Measurements from ENCODE around the gene EFHC1.

The EFHC1 gene

DNA sequence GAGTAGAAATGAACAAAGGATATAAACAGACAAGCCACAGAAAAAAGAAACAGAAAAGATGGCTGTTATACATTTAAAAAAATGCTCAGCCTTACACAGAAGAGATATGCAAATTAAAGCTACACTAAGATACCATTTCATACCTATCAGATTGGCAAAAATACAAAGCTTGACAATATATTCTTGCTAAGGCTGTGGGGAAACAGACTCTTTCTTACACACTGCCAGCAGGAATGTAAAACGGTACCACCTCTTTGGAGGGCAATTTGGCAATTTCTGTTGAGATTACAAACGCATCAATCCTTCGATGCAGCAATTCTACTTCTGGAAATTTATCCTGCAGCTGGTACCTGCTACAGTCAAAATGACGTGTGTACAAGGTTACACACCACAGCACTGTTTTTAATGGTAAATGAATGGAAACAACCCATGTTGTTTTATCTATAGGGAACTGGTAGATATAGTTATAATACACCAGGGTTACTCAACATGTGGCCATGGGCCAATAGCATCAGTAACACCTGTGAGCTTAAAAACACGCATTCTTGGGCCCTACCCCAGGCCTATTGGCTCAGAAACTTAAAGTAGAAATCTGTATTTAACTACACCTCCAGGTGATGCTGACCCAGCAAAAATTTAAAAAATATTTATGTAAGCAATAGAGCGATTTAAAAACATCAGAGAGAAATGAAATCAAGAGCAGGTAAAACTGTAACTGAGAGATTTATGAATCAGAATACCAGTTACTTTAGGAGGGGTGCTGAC, 103.4 kb downstream of the EFHC1 start:
- no peak for FAIRE-seq

DNA sequence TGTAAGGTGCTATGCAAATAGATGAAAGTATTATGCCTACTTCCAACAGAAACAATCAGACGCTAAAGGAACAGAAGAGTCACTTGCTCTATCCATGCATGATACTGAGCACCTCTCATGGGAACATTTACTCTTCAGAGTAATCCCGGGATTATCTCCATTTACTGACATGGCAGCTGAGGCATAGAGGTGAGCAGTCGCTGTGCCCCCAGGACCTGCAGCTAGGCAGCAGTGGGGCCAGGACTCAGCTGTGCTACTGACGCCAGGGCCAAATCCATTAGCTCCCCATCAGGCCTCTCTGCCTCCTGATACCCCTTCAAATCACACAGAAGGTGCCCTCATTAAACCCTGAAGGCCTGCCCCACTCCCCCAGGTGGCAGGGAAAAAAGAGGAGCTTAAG, 104.8 kb downstream of the EFHC1 start:
- no peak for FAIRE-seq

DNA sequence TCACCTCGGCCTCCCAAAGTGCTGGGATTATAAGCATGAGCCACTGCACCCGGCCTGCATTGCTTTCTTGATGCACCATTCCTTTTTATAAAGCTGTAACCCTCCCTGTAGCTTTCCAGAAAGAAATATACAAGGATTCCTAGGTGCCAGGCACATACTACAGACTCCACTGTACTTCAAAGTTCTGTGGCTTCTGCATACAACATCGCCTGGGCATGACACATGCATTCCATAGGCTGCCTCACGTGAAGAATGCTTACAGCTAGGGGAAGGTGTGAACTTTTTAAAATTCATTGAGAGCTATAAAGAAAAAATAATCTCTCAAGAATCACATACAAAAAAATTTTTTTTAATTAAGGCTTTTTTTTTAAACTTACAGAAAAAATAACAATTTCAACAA, 106.5 kb downstream of the EFHC1 start:
- no peak for FAIRE-seq

DNA sequence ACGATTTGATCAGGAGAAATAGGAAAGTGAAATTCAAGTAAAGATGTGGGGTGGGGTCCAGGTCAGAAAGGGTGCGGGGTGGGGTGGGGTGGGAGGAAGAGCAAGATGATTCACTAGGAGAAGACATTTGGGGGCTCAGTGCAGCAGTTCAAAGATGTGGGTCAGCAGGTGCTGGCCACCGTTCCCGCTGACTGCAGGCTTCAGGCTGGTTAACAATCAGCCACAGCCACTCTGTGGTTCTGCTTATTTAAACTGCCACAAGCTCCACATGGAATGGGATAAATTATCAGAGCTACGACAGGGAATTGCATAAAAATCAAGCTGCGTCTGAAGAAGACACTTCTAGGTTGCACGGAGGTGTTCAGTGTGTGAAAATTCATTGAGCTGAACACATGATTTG, 107.3 kb downstream of the EFHC1 start:
- FAIRE-seq: no peak

DNA sequence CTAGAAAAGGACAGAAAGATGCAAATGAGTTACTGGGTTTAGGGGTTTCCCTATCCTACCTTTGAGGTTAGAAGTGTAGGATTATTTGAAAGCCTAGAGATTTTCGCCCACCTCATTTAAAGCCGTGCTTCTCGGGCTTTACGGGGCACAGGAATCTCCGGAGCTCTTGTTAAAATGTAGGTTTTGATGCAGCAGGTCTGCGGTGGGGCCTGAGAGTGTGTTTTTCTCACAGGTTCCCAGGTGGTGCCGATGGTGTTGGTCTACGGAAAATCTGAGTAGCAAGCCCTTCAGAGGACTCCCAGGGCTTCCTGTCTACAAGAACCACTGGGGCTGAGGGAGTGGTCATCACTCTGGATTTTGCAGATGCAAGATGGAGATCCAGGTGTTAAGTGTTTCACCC, 109.2 kb downstream of the EFHC1 start:
- FAIRE-seq: no peak

DNA sequence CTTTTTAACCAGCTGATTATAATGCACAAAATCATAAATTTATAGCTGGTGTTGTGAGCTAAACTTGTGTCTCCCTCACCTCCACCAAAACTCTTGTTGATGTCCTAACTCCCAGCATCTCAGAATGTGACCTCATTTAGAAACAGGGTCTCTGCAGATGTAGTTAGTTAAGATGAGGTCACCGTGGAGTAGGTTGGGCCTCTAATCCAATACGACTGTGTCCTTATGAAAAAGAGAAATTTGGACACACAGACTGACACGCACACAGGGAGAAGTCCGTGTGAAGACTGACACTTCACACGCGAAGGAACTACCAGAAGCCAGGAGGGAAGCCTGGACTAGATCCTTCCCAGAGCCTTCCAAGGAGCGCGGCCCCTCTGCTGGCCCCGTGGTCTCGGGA, 110.2 kb downstream of the EFHC1 start:
- FAIRE-seq: no peak

DNA sequence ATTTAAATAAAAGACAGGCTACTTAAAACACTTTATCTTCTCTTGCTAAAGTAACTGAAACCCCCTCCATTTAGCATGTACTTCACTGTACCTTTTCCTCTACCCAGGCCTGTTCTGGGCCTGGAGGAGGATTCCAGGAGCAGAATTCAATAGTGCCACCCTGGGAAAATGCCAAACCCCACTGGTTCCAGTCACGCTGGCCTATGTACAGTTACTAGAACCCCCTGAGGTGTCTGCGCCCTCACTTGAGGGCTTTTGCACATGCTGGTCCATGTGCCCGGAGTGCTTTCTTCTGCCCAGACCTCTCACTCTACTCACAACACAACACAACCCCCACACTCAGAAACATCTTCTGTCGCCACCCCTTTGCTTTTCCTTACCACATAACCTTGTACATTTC, 111.3 kb downstream of the EFHC1 start:
- no peak for FAIRE-seq

DNA sequence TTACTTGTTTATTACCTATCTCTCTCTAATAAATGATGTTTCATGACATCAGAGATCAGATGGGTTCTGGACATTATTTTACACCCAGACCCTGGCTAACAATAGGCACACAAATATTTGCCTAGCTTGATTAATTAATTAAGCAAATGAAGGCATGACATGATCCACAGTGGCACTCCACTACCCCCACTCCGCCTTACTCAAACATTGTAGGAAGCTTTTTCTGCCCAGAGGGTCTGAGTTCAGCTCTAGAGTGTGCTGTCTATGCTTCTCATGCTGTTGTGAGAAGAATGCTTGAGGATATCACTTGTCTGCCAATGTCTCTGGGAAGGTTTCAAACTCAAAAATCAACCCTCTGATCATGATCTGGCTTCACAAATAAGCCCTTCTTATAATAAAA, 111.7 kb downstream of the EFHC1 start:
- FAIRE-seq: no peak

DNA sequence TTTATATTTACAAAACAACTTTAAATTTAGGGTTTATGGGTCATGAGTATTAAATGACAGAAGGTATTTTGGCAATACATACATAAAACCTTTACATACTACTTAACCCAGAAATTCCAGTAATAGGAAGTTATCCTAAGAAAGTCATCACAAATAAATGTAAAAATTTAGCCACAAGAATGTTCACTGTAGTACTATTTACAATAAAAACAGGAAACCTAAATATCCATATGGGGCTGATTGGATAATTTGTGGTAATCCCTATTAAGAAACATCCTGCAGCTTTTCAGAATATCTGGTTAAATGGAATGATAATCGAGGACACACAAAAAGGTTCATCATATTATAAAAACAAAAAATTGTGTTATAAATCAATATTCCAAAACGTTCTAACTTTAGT, 112.3 kb downstream of the EFHC1 start:
- peak; percentile 32 for FAIRE-seq

DNA sequence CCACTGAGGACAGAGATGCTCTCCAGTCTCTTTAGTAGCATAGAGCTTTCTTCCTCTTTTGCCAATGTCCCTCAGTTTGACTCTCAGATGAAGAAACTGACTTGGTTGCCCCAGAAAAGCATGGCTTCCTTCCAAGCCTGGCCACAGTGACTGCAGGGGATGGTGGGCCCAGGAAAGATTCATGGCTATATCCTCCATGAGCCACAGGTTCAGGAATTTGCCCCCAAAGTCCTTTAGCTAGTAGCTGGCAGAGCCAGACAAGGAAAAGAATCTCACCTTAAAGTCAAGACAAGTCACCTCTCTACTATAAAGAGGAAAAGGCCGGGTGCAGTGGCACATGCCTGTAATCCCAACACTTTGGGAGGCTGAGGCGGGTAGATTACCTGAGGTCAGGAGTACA, 113.3 kb downstream of the EFHC1 start:
- FAIRE-seq: no peak

DNA sequence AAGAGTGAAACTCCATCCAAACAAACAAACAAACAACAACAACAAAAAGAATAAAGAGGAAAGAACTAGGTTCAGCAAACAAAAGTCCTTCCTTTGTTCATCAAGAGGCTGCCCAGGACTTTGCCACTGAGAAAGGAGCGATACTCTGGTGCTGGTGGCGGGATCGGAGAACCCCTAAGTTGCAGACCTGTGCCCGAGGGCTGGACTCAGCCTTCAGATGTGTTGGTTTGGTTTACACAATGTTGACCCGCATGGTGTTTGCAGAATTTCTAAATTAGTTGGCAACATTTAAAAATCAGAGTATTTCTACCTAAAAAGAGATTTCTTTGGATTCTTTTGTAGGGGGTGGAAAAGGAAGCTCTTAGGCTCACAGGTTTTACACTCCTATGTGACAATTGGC, 114.2 kb downstream of the EFHC1 start:
- no peak for FAIRE-seq

DNA sequence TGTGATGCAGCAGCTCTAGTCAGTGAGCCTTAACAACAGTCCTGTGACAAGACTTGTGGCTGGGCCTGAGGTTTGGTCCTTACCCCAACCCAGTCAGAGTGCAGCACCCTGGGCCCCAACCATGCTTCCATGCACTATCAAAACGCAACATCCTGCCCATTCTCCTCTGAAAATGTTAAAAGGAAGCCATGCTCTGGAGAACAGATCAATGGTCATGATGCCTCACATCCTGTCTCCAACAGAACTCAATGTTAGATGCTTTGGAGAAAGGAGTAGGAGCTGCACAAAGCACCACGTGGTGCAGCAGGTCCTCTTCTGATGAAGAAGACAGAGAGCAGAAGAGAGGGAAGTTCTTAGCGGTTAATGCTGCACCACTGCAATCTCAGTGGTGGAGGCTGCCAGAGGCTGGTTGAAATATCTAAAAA, 114.8 kb downstream of the EFHC1 start:
- no peak for FAIRE-seq

DNA sequence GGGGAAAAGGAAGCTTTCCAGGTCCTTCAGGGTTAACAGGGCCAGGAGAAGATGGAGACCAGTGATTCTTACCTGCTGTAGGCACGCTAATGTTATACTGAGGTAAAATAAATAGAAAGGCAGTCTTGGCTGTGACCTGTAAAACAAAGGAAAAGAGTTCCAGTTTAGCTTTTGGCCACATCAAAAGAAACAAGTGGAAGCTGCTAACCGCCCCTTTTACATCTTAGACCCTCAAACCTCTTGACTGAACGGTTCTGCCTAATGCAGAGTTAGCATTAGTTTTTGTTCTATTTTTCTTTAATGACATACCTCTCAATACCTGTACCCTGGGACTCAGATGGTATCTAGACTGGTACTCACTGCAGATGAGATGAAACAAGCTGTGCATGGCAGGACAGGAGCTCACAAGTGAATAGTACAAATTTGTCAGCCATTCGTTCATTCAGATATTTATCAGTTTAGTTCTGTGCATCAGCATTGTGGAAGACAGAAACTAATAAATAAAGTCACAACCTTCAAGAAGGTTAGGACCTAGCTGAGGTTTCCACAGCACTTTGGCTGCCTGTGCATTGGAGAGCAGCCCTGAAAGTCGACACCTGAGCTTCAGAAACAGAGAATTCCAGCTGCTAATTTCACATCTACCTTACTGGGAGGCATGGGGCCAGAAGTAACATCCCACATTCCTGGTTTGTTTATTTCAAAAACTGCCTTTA, 115.7 kb downstream of the EFHC1 start:
- FAIRE-seq: no peak

DNA sequence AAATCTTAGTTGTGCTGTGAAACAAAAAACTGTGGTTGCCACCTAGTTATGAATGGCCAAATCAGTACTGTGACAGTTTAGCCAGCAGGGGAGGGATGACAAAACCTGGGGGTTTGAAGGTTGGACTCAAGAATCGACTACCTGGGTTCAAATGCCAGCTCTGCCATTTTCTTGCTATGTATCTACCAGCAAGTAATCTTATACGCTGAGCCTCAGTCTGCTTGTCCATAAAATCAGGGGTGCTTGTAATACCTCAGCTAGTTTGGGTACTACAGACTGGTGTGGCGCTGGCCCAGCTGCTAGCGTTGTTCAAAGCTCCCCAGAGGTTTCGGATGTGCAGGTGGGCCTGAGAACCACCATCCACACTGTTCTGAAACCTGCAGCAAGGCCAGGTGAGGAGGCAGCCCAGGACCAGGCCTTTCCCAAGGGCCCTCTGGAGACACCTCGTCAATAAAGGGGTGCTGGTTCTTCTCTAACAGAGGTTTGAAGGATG, 116.3 kb downstream of the EFHC1 start:
- no peak for FAIRE-seq

DNA sequence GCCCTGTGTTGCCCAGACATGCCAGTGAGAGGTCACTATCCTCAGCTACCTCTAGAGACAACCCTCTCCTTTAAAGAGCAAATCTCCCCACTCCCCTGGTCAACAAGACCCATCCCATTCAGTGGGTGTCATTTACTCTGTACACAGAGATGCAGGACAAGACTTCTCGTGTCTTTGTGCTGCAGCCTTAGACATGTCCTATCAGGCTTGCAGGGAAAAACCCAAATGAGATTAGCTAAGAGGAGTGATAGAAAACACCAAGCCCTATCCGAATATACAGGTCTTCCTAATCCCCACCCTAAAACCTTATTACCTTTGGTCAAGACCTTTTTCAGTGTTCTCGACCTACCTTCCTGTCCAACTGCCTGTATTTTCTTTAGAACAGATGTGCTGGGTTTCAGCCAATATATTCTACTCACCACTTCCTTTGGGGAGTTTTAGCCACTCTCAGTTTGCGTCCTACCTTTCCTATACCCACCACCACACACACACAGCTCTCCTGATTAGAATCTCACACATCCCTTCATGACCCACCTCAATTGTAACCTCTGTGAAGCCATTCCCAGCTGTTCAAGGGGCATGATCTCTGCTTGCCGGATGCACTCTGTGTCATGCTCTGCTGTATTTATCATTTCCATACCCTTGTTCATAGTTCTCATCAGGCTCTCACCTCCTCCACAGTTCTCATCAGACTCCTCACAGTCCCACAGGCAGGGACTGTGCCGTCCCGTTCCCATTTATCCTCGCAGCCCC, 117.0 kb downstream of the EFHC1 start:
- no peak for FAIRE-seq

DNA sequence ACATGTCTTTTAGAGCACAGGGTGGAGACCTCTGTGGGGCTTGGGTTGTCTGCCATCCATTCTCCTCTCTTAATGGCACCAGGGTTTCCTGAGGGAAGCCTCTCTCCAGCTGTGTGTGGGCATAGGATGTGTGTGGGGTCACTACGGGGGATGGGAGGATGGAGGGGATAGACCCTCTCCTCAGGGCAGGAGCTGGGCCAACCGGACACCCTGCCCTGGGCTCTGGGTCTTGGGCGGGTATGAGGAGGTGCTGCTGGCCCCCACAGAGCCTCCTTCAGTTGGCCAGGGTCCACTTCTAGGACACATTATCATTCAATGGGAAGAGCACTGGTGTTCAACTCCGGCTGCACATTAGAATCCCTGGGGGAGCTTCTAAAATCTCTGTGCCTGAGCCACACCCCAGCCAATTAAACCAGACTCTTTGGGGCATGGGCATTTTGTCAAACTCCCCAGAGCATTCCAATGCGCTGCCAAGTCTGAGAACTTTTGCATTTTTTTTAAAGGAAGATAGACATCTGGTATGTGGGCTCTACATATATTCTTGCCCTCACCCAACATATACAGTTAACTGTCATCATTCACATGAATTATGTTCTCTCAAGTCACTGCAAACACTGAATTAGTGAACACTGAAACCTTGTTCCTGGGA, 118.2 kb downstream of the EFHC1 start:
- no peak for FAIRE-seq

DNA sequence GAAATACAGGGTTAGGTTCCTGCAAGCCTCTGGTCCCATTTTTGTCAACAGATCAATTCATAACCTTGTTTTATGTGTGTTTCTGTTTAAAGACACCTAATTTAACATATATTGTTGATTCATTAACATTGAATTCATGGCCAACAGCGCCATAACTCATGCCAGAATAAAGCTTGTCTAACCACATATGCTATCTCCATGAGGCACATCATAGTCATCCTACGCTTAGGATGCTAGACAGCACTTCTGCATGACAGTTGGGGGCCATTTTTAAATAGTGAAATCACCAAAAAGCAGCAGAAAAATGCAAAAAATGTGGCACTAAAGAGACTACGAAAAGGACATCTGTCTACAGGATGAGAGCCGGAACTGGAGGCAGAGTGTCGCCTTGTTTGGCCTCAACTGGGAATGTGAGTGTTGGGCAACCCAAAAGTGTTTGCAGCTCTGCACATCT, 118.8 kb downstream of the EFHC1 start:
- no peak for FAIRE-seq

DNA sequence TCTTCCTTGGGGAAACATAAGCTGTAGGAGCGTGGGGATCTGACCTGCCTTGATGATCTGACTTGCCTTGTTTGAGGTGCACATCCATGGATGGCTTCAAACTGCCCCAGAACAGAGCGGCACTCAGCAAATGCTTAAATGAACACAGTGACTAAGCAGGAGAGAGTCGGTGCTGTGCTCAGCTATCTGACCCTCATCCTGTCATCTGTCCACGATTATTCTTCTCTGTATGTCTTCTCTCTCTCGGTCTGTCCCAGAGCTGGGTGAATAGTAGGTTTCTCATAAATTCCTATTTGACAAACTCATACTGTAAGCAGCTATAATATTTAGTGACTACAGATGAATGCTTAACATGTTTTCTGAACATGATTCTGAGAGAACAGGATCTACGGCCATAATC, 119.5 kb downstream of the EFHC1 start:
- FAIRE-seq: no peak

DNA sequence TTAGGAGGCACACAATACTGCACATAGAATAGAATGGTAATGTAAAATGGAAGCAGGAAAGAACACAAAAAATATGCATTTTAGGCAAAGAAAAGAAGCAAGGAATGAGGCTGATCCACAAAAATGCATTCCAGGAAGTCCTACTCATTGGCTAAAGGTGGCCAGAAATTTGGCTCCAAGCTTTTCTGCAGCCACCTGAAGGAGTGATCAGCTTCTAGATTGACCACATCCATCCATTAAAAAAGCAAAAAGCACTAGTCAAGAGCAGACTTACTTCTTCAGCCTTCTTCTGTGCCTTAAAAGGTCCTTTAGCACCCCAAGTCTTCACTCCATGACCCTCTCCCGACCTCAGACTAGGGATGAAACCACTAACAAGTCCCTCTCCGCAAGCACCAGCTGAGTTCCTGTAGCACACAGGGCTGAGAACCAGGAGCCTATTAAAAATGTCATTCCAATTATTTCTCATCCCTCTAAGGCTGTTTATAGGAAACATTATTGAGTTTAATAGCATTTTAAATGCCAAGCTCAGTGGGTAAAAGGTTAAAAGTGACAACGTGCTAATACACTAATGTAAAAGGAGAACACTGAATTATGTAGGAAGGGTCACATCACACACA, 120.3 kb downstream of the EFHC1 start:
- no peak for FAIRE-seq

DNA sequence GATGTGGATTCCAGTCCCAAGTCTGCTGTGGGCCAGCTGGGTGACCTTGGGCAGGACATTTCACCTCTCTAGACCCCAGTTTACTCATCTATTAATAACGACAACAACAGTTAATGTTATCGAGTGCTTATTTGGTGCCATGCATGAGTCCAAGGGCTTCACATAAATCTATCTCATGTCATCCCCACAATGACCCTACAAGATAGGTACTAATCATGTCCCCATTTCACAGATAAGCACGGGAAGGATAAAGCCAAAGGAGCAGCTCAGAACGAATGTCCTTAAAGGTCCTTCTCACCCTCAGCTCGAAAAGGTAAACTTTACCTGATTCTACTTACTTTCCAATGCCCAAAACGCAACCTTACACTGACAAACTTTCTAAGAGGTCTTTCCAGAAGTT, 121.0 kb downstream of the EFHC1 start:
- FAIRE-seq: no peak

DNA sequence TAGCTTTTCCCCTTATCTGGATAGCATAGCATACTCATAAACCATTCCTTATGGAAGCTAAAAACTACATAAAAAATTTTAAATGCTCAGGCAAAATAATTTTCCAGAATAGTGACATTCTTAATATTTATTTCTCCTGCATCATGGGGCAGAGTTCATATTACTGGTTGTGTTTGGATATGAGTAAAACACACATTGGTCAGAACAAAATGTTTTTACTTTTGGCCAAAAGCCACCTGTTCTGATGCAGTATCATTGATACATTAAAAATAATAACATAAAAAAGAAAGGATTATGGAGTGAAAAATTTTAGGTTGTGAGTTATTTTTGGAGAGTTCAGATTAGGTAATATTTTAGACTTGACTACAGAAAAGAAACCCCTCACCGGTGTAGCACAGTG, 123.1 kb downstream of the EFHC1 start:
- FAIRE-seq: no peak

DNA sequence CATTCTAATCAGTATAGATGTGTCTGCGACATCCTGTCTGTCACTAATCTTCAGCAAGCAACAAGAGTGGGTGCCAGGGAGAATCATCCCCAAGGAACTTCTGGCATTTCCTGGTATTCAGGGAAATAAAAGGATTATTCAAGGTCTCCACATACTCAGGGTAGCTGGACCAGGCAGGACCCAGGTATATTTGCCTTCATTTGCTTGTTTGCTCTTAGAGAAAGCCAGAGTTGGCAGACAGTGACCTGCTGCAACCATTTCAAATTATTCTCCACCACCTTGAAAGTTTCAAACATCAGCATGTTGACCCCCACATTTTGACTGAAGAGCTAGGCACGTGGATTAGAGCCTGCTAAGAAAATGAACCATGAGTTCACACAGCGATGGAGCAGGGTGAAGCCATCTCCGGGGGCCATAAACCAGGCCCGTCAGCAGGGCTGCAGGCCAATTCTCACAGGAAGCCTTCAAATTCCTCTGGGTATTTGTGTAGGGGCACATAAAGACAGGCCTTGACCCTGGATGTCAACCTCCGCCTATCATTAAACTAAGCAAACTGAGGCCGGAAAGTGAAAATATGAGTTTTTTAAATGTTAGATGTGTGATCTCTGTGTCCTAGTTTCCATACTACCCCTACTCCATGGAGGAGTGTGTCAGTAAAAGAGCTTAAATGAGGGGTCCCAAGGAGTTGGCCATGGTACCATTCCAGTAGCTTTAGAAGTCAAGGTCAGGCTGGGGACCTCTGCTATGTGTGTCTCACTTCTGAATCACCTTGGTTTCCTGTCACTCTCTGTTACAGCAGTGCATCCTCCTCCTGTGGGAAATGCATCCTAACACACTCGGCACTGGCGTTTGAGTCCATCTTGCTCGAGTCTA, 123.8 kb downstream of the EFHC1 start:
- no peak for FAIRE-seq

Measured in A204.1 (cell line).